Ishikawa (cell line): Measurements from ENCODE around the gene GRID2.

Experiments used
- CEBPB ChIP-seq: IDR thresholded peaks from 2 replicates; pipeline ENCODE4 v1.6.1; 2012
- CREB1 ChIP-seq: IDR thresholded peaks from 2 replicates; pipeline ENCODE4 v1.6.1; 2012; ENCODE audit warnings: low read depth
- EGR1 ChIP-seq: IDR thresholded peaks from 2 replicates; pipeline ENCODE4 v1.6.1; 2012
- EP300 ChIP-seq: IDR thresholded peaks from 2 replicates; pipeline ENCODE4 v1.6.1; 2012; ENCODE audit warnings: borderline replicate concordance
- FOXM1 ChIP-seq: IDR thresholded peaks from 2 replicates; pipeline ENCODE4 v1.6.1; 2012; ENCODE audit warnings: low read depth, borderline replicate concordance
- NFIC ChIP-seq: IDR thresholded peaks from 2 replicates; pipeline ENCODE4 v1.6.1; 2012
- RAD21 ChIP-seq: IDR thresholded peaks from 2 replicates; pipeline ENCODE4 v1.6.1; 2012; ENCODE audit warnings: low read depth
- TAF1 ChIP-seq: IDR thresholded peaks from 2 replicates; pipeline ENCODE4 v1.6.1; 2012; ENCODE audit warnings: low read depth, mild to moderate bottlenecking
- TCF12 ChIP-seq: IDR thresholded peaks from 2 replicates; pipeline ENCODE4 v1.6.1; 2012; ENCODE audit warnings: low read depth
- TEAD4 ChIP-seq: IDR thresholded peaks from 2 replicates; pipeline ENCODE4 v1.6.1; 2012
- YY1 ChIP-seq: IDR thresholded peaks from 2 replicates; pipeline ENCODE4 v1.6.1; 2012; ENCODE audit warnings: low read depth
- ZBTB7A ChIP-seq: IDR thresholded peaks from 2 replicates; pipeline ENCODE4 v1.6.1; 2012; ENCODE audit warnings: low read depth
- TF ChIP-seq, protein P1 (sequence below): IDR thresholded peaks from 2 replicates; pipeline ENCODE4 v1.6.1; 2012
- TF ChIP-seq, protein P2 (sequence below): IDR thresholded peaks from 2 replicates; pipeline ENCODE4 v1.6.1; 2012; ENCODE audit warnings: low read depth, mild to moderate bottlenecking
- TF ChIP-seq, protein P3 (sequence below): IDR thresholded peaks from 2 replicates; pipeline ENCODE4 v1.6.1; 2012

Gene GRID2

DNA sequence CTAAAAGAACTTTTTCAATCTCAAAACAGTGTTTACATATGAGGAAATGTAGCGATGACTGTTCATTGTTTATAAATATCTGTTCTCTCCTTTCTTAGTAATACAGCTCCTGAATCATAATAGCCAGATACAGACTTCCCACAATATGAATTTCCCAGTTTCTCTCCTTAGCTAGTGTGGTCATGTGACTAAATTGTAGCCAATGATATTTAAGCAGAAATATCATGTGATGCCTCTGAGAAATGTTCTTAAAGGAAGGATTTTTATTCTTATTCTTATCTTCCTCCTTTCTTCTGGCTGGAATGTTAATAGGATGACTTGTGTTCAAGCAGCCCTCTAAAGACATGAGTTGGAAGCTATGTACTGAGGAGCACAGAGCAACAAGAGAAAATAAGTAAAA lies 1141.1 kb downstream of the GRID2 start:
- TF ChIP-seq YY1 (no peak), FOXM1 (no peak), CEBPB (no peak), TEAD4 (no peak), EP300 (no peak), NFIC (no peak), TAF1 (no peak), ZBTB7A (no peak), CREB1 (no peak), TCF12 (no peak), EGR1 (no peak), RAD21 (no peak)
- TF ChIP-seq, protein P1, sequence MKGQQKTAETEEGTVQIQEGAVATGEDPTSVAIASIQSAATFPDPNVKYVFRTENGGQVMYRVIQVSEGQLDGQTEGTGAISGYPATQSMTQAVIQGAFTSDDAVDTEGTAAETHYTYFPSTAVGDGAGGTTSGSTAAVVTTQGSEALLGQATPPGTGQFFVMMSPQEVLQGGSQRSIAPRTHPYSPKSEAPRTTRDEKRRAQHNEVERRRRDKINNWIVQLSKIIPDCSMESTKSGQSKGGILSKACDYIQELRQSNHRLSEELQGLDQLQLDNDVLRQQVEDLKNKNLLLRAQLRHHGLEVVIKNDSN: no peak
- TF ChIP-seq, protein P2, sequence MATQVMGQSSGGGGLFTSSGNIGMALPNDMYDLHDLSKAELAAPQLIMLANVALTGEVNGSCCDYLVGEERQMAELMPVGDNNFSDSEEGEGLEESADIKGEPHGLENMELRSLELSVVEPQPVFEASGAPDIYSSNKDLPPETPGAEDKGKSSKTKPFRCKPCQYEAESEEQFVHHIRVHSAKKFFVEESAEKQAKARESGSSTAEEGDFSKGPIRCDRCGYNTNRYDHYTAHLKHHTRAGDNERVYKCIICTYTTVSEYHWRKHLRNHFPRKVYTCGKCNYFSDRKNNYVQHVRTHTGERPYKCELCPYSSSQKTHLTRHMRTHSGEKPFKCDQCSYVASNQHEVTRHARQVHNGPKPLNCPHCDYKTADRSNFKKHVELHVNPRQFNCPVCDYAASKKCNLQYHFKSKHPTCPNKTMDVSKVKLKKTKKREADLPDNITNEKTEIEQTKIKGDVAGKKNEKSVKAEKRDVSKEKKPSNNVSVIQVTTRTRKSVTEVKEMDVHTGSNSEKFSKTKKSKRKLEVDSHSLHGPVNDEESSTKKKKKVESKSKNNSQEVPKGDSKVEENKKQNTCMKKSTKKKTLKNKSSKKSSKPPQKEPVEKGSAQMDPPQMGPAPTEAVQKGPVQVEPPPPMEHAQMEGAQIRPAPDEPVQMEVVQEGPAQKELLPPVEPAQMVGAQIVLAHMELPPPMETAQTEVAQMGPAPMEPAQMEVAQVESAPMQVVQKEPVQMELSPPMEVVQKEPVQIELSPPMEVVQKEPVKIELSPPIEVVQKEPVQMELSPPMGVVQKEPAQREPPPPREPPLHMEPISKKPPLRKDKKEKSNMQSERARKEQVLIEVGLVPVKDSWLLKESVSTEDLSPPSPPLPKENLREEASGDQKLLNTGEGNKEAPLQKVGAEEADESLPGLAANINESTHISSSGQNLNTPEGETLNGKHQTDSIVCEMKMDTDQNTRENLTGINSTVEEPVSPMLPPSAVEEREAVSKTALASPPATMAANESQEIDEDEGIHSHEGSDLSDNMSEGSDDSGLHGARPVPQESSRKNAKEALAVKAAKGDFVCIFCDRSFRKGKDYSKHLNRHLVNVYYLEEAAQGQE: no peak
- TF ChIP-seq, protein P3, sequence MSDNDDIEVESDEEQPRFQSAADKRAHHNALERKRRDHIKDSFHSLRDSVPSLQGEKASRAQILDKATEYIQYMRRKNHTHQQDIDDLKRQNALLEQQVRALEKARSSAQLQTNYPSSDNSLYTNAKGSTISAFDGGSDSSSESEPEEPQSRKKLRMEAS: no peak

DNA sequence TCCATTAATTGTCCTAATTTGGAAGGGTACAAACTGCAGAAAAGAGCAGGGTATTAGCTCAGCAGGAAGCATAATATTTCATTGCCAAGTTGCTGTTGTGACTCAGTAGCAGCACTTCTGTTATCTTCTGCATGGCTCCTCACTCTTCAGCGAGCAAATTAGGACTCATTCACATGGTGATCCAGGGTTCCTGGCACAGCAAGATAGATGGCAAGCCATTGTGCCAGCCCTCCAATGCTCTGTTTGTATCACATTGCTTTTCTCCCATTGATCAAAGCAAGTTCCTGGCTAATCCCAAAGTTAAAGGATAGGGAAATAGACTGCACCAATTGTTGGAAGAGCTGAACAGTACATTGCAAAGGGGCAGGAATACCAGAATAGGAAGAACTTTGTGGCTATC lies 1142.3 kb downstream of the GRID2 start:
- TF ChIP-seq ZBTB7A (no peak), TAF1 (no peak), RAD21 (no peak)
- TF ChIP-seq, protein P3: no peak

DNA sequence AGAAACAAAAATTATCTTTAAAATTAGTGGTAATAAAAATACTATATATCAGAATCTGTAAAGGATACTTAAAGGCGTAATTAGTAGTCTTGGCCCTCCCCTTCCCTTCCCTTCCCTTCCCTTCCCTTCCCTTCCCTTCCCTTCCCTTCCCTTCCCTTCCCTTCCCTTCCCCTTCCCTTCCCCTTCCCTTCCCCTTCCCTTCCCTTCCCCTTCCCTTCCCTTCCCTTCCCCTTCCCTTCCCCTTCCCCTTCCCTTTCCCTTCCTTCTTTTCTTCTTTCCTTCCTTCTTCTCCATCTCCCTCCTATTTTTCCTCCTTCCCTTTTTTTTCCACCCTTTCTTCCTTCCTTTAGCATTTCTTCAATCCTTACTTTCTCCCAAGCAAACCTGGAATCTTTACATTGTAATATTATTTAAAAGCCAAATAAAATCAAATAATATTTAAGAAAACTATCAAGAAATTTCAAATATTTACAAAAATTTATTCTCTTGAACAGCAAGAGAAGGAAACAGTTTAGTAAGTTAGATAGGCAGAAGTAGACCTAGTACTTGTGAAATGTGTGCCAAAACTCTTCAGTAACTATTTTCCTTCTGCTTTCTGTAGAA lies 1145.0 kb downstream of the GRID2 start:
- no peak for TF ChIP-seq NFIC
- TF ChIP-seq FOXM1: no peak
- no peak for TF ChIP-seq YY1
- TF ChIP-seq, protein P1: no peak
- no peak for TF ChIP-seq TEAD4

GRCh38 chr4:93451954-93452353 lies 1148.2 kb downstream of the GRID2 start:
- no peak for TF ChIP-seq ZBTB7A

GRCh38 chr4:93461541-93461940 lies 1157.8 kb downstream of the GRID2 start:
- no peak for TF ChIP-seq TEAD4
- no peak for TF ChIP-seq EP300
- no peak for TF ChIP-seq RAD21
- no peak for TF ChIP-seq EGR1
- TF ChIP-seq FOXM1: no peak

DNA sequence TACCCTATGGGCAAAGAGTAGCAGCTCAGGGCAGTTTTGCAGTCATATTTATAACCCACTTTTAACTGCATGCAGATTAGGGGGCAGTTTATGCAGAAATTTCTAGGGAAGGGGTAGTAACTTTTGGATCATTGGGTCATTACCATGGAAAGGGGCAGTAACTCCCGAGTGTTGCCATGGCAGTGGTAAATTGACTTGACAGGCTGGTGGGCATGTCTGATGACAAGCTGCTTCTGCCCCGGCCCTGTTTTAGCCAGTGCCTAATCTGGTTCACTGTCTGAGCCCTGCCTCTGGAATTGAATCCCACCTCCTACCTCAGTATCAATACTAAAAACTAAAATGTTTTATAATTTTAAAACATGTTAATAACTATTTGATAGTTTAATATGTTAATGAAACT lies 1162.7 kb downstream of the GRID2 start:
- no peak for TF ChIP-seq EGR1
- TF ChIP-seq TCF12: no peak
- TF ChIP-seq, protein P1: no peak
- TF ChIP-seq FOXM1: no peak
- no peak for TF ChIP-seq ZBTB7A
- TF ChIP-seq, protein P3: no peak
- TF ChIP-seq TAF1: no peak
- TF ChIP-seq YY1: no peak
- no peak for TF ChIP-seq CEBPB
- TF ChIP-seq EP300: no peak
- no peak for TF ChIP-seq NFIC
- no peak for TF ChIP-seq TEAD4
- no peak for TF ChIP-seq CREB1
- TF ChIP-seq, protein P2: no peak
- TF ChIP-seq RAD21: no peak
